GM12865 (cell line): Measurements from ENCODE around the gene YJEFN3.

Source experiments
- DNase-seq: peaks from one replicate; pipeline ENCODE4 v3.0.0; 2010; ENCODE audit warnings: low read depth
- H3K4me3 ChIP-seq: 2 replicates; pipeline ENCODE4 v1.5.1; 2011; ENCODE audit warnings: mild to moderate bottlenecking, low read depth, low read length, control low read depth
- CTCF ChIP-seq: IDR thresholded peaks from 2 replicates; pipeline ENCODE4 v1.5.1; 2011; ENCODE audit warnings: low read length, control low read depth, low read depth, inconsistent platforms; ENCODE audit not compliant: insufficient read depth; ENCODE audit errors: missing control alignments

The YJEFN3 gene

GRCh38 chr19:19541616-19542015 lies 12.9 kb downstream of the YJEFN3 start:
- no peak for TF ChIP-seq CTCF
- no peak overlapping the region for H3K4me3 ChIP-seq
- no peak for DNase-seq

- no peak for TF ChIP-seq CTCF
- H3K4me3 ChIP-seq: no peak overlapping the region
- DNase-seq: no peak
Observed at GRCh38 chr19:19542507-19542906, 13.8 kb downstream of the YJEFN3 start.

GRCh38 chr19:19543101-19543500 lies 14.4 kb downstream of the YJEFN3 start:
- DNase-seq: no peak
- TF ChIP-seq CTCF: no peak
- no peak overlapping the region for H3K4me3 ChIP-seq

- no peak for DNase-seq
- TF ChIP-seq CTCF: no peak
- no peak overlapping the region for H3K4me3 ChIP-seq
Observed at GRCh38 chr19:19543640-19544039, 14.9 kb downstream of the YJEFN3 start.

DNA sequence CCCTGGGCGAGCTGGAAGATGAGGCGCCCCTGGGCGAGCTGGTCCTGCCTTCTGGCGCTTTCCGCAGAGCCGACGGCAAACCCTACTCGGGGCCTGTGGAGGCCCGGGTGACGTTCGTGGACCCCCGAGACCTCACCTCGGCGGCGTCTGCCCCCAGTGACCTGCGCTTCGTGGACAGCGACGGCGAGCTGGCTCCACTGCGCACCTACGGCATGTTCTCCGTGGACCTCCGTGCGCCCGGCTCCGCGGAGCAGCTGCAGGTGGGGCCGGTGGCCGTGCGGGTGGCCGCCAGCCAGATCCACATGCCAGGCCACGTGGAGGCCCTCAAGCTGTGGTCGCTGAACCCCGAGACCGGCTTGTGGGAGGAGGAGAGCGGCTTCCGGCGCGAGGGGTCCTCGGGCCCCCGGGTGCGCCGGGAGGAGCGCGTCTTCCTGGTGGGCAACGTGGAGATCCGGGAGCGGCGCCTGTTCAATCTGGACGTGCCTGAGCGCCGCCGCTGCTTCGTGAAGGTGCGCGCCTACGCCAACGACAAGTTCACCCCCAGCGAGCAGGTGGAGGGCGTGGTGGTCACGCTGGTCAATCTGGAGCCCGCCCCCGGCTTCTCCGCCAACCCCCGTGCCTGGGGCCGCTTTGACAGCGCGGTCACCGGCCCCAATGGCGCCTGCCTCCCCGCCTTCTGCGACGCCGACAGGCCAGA lies 15.7 kb downstream of the YJEFN3 start:
- no peak for TF ChIP-seq CTCF
- no peak for DNase-seq
- H3K4me3 ChIP-seq: no peak overlapping the region

- no peak for TF ChIP-seq CTCF
- no peak for DNase-seq
- H3K4me3 ChIP-seq: no peak overlapping the region
Observed at GRCh38 chr19:19544954-19545591, 16.4 kb downstream of the YJEFN3 start.

DNA sequence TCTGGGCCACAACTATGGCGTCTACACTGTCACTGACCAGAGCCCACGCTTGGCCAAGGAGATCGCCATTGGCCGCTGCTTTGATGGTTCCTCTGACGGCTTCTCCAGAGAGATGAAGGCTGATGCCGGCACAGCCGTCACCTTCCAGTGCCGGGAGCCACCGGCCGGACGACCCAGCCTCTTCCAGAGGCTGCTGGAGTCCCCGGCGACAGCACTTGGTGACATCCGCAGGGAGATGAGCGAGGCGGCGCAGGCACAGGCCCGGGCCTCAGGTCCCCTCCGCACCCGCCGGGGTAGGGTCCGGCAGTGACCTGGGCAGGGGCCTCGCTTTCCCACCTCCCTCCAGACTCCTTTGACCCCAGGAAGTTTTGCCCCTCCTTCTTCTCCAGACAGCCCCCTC lies 17.0 kb downstream of the YJEFN3 start:
- no peak overlapping the region for H3K4me3 ChIP-seq
- DNase-seq: no peak
- no peak for TF ChIP-seq CTCF
